GM20000 (cell line): ENCODE results near the gene SH3PXD2A.

Experiments used
- DNase-seq: peaks from one replicate; pipeline ENCODE4 v3.0.0; 2012; ENCODE audit warnings: low spot score
- TF ChIP-seq, protein P1 (sequence below): IDR thresholded peaks from 2 replicates; pipeline ENCODE4 v1.5.1; 2012; ENCODE audit warnings: mild to moderate bottlenecking, control low read depth; ENCODE audit errors: extremely low read depth, missing control alignments

The SH3PXD2A gene

DNA sequence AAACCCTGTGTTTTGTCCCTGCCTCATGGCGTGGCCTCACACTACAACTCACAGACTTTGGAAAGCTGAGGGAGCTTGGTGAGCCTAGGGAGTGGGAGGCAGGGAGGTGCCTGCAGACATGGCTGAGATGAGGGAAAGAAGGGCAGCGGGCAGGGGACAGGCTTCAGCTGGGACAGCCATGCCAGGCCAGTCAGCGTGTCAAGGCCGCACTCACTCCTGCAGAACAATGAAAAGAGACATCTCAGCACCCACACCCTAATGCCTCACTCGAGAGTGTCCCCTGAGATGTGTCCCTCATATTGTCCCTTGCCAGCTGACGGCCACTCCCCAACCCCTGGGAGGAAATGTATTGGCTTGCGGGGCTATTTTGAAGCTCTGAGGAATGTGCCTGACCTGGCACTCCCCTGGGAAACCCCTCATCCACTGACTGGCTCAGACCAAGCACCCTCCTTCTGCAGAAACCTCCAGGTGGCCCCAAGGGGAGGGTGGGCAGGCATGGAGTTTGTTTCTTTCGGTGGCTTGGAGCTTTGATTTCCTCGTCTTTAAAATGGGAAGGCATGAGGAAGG, 31.6 kb downstream of the SH3PXD2A start:
- DNase-seq = no peak
- TF ChIP-seq, protein P1, sequence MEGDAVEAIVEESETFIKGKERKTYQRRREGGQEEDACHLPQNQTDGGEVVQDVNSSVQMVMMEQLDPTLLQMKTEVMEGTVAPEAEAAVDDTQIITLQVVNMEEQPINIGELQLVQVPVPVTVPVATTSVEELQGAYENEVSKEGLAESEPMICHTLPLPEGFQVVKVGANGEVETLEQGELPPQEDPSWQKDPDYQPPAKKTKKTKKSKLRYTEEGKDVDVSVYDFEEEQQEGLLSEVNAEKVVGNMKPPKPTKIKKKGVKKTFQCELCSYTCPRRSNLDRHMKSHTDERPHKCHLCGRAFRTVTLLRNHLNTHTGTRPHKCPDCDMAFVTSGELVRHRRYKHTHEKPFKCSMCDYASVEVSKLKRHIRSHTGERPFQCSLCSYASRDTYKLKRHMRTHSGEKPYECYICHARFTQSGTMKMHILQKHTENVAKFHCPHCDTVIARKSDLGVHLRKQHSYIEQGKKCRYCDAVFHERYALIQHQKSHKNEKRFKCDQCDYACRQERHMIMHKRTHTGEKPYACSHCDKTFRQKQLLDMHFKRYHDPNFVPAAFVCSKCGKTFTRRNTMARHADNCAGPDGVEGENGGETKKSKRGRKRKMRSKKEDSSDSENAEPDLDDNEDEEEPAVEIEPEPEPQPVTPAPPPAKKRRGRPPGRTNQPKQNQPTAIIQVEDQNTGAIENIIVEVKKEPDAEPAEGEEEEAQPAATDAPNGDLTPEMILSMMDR = no peak

DNA sequence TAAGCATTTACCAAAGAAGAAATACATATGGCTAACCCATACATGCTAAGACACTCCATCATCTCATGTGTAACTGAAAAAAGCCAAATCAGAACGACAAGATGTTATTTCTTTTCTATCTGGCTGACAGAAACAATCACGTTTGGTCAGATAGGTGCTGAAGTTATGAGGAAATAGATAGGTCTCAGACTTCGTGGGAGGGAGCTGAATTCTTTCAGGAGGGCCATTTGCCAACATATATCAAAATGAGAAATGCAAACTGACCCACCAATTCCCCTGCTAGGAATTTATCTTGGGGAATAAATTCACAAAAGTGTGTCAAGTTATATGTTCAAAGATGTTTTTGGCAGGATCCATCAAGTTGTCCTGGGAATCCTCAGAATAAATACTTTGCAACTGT, 32.6 kb downstream of the SH3PXD2A start:
- TF ChIP-seq, protein P1 = no peak
- DNase-seq = no peak

DNA sequence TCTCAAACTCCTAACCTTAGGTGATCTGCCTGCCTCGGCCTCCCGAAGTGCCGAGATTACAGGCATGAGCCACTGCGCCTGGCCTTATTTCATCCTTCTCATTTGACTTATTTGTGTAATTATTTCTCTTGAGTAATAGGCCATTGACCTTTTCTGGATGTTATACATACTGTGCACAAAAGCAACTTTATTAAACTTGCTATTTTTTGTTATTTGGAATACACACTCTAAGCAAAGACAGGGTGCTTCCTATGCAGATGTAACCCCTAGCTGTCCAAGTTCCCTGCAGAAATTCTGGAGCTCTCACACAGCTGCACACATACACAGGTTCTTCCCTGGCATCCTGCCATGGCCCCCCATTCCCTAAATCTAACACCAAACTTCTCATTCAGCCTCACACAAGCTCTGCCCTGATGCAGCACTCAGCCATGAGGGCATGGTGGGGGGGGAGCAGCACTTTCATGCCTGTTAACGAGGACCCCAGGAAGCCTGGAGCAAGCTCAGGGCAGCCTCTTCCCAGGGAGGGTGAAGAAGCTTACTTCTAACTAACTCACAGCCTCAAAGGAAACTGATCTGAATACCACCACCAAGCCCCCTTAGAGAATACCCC, 33.2 kb downstream of the SH3PXD2A start:
- TF ChIP-seq, protein P1 = no peak
- no peak for DNase-seq

DNA sequence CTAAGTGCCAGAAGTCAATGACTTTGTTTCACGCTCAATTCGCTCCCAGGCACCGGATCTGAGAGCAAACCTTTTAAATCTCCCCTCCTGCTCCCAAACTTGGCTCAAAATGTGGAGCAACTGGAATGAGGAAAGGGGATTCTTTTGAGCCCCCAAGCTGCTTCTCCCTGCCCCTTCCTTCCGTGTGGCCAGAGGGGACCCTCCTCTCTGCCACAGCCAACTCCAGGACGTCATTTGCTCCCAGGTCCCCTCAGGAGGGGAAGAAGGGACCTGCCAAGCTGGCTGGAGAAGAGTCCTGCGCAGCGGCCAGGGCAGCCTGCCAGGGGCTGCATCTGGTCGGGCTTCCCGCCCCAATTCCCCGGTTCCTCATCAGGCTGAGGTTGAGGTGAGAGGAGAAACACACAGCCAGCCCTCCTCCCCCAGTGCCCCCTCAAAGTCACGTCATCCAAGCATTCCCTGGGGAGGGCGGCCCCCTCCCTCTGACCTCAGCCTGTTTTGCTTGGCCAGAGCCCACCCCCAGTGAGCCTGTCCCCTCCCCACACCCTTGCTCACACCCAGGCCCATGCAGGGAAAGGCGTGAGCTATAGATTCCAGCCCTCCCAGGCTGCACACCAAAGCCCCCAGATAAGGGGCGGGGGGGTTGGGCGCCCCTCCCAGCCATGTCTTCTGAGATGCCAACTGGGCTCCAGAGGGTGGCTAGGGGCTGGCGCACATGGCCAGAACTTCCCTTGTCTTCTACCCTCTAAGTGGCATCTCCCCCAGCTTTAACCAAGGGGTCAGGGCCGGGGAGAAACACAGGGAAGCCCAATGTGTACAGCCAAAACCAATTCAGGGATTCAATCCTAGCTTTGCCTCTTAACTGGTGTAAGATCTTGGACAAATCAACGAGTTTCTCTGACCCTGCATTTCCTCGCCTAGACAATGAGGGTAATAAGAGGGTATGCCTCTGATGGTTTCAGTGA, 35.0 kb downstream of the SH3PXD2A start:
- TF ChIP-seq, protein P1 = no peak
- DNase-seq = no peak

DNA sequence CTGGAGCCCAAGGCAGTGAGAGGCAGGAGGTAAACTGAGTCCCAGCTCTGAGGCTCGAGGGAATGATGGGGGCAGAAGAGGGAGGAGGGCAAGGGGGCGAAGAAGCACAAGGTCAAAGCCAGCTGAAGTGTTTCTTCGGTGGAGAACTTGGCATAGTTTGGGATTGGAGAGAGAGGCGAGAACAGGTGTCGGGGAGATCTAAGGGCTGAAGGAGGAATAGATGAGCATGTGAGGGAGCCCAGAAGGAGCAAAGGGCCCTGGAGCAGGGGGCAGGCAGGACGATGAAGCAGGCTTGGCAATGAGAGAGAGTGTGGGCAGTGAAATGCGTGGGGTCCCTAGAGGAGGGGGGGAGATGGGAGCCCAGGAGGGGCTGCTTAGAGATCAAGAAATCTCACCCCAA, 35.9 kb downstream of the SH3PXD2A start:
- TF ChIP-seq, protein P1 = no peak

DNA sequence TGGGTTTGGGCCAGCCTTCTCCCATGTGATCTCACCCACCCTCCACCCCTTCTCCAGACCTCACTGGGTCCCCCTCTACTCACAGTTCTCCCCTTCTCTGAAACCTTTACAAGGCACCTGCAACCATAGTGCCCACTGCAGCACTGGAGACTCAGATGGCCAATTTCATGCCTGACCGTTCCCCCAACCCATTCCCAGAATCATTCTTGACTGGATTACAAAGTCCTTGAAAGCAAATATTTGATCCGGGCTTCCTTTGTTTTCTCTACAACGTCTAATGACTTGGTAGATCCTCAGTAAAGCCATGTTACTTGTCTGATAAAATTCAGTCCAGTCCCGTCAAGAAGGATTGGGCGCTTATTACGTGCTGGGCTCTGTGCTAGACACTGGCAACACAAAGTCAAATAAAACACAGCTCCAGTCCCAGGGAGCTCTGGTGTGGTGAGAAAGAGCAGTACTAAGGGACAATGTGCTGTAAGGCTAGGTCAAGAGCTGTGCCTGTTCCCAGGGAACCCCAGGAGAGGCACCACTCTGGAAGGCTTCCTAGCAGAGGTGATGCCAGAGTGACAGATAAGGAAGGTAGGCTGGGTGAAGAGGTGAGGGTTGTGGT, 36.5 kb downstream of the SH3PXD2A start:
- TF ChIP-seq, protein P1 = no peak

More for the DNA sequence above, 35.9 kb downstream of the SH3PXD2A start:
- DNase-seq = no peak

More for the DNA sequence above, 36.5 kb downstream of the SH3PXD2A start:
- no peak for DNase-seq
